ENCODE results near the gene PBX2.

PBX2 gene

GRCh38 chr6:32181148-32181702, 8.8 kb downstream of the PBX2 start:
- H3K27ac ChIP-seq = no peak overlapping the region
- TF ChIP-seq CTCF (conservative IDR thresholded peaks at IDR 0.05) (no peak), ZFX (IDR thresholded peaks at IDR 0.05) (no peak)

GRCh38 chr6:32179766-32180405, 10.1 kb downstream of the PBX2 start:
- H3K27ac ChIP-seq = no peak overlapping the region
- no peak for TF ChIP-seq CTCF (conservative IDR thresholded peaks at IDR 0.05)
- no peak for TF ChIP-seq ZFX (IDR thresholded peaks at IDR 0.05)

- H3K27ac ChIP-seq = peak overlapping the region; percentile 81
- TF ChIP-seq CTCF (conservative IDR thresholded peaks at IDR 0.05) = no peak
- no peak for TF ChIP-seq ZFX (IDR thresholded peaks at IDR 0.05)
Measured at GRCh38 chr6:32178547-32179440, 11.2 kb downstream of the PBX2 start.

- no peak for TF ChIP-seq ZFX (IDR thresholded peaks at IDR 0.05)
- TF ChIP-seq CTCF (conservative IDR thresholded peaks at IDR 0.05) = no peak
- H3K27ac ChIP-seq = peak within 1 kb of the TSS; percentile 81
Measured at GRCh38 chr6:32177788-32178546, 12.0 kb downstream of the PBX2 start, which contains the start of gene RNF5. RNF5 (plus strand) TSS chr6:32178405; CDS start chr6:32178512, 107 bp downstream.

- TF ChIP-seq CTCF (conservative IDR thresholded peaks at IDR 0.05) = no peak
- no peak for TF ChIP-seq ZFX (IDR thresholded peaks at IDR 0.05)
- H3K27ac ChIP-seq = peak overlapping the region; percentile 81
Measured at GRCh38 chr6:32177183-32177787, 12.7 kb downstream of the PBX2 start.

GRCh38 chr6:32176476-32177182, 13.4 kb downstream of the PBX2 start:
- peak overlapping the region; percentile 81 for H3K27ac ChIP-seq
- no peak for TF ChIP-seq ZFX (IDR thresholded peaks at IDR 0.05)
- TF ChIP-seq CTCF (conservative IDR thresholded peaks at IDR 0.05) = no peak
